ENCODE measurements around the gene DNAJB8.

Gene DNAJB8

DNA sequence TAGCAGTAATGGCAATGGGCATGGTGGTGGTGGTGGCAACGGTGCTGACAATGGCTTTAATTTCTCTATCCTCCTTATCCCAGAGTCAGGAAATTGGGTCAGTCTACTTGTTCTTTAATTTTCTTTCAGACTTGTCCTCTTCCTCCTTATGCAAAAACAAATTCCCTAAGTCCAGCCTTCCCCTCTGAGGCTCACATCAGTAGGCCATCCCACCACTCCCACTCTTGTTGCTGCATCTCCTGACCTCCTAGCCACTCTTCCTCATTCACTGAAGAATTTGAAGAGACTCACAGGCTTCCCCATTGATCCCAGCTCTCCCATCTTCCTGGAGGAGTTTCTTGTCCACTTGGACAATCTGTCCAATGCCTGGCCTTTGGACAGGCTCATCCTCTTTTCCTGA, 19.9 kb downstream of the DNAJB8 start:
- no peak for DNase-seq (ENCODE audit: low read depth in 2 of 2)

DNA sequence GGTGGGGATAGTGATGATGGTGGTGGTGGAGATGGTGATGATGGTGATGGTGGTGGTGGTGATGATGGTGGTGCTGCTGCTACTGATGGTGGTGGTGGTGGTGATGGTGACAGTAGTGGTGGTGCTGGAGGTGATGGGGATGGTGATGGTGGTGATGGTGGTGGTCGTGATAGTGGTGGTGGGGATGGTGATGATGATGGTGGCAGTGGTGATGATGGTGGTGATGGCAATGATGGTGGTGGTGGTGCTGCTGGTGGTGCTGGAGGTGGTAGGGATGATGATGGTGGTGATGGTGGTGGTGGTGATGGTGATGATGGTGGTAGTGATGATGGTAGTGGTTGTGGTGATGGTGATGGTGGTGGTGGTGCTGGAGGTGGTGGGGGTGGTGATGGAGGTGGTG, 21.3 kb downstream of the DNAJB8 start:
- no peak for DNase-seq (ENCODE audit: low read depth in 2 of 2)

DNA sequence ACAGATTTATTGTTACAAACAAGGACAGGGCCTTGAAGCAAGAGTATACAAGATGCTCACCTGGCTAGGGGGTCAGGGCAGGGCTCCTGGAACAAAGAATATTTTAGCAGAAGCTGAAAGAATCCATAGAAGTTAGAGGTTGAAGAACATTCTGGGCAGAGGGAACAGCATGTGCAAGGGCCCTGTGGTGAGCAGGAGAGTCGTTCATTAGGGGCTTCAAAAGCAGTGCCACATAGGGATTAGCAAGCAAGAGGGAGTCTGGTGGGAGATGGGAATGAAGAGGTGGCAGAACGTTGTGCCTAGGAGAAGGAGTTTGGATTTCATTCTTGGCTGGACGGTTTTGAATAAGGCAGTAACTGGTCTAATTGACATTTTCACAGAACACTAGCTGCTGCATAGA, 22.9 kb downstream of the DNAJB8 start:
- DNase-seq (ENCODE audit: low read depth in 2 of 2): no peak

DNA sequence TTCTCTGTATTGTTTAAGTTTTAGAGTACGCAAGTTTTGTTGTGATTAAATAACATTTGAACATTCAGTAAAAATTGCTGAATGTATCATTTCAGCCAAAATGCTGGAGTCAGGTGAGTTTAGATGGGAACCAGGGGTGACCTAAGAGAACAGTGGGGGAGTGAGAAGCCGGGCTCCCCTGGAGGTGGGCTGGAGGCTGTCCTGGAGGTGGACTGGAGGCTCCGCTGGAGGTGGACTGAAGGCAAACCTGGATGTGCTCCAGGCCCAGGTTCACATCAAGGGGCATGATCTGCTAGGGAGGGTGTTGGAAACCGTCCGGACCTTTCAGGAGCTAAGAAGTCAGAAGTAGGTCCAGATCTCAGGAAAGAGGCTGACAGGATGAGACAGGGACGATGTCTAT, 23.7 kb downstream of the DNAJB8 start:
- DNase-seq (ENCODE audit: low read depth in 2 of 2): no peak

DNA sequence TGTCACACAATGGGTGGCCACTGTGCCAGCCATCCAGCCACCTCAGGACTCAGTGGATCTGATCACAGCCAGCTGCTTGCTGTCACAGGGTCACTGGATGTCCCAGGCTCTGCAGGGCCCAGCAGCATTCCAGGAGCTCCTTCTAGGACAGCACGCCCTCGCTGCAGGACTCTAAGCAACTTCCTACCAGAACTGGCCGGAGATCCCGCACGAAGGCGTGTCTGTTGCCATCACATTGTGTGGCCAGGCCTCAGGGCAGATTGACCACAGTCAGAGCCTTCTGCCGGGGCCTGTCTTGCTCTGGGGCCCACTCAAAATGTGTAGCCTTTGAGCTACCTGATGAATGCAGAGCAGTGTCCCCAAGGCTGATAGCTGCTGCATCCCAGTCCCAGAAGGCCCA, 24.6 kb downstream of the DNAJB8 start:
- DNase-seq (ENCODE audit: low read depth in 2 of 2): no peak

DNA sequence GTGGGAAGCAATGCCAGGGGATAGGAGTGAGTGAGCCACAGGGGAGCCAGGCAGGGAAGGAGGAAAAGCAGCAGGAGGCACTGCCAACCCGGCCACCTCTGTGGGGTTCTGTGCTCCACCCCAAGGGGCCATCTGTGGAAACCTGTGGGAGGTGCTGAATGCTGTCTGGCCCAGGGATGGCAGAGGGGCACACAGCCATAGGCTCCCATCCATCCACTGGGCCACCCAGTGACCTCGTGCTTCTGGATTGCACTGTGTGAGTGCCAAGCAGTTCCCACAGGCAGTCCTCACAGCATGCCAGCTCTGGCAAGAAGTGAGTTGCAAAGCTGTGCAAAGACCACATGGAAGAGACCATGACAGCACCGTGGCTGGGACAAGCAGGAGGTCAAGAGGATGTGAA, 27.5 kb downstream of the DNAJB8 start:
- DNase-seq (ENCODE audit: low read depth in 2 of 2): no peak

DNA sequence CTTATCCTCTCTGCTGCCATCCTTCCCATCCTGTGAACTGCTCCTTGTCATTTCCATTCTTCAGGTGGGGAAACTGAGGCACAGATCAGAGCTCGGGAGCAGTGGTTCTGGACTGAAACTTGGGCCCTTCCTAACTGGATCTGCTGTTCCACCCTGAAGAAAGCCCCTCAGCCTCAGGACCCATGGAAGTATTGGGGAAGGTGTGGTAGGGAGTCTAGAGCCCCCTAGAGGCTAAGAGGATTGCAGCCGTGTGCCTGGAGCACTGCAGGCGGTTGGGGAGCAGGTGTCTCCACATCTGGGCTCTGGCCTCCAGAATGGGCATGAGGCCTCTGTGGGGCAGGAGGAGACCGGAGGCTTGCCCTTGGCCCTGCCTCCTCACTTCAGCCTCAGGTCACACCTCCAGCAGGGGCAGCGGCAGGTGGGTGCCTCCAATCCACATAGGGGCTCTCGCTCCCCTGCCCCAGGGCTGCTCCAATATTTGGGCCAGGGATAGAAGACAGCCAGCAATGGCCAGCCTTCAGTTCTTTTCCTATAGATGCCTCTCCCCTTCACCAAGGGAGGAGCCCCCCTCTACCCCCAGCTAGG, 28.1 kb downstream of the DNAJB8 start:
- no peak for DNase-seq (ENCODE audit: low read depth in 2 of 2)

DNA sequence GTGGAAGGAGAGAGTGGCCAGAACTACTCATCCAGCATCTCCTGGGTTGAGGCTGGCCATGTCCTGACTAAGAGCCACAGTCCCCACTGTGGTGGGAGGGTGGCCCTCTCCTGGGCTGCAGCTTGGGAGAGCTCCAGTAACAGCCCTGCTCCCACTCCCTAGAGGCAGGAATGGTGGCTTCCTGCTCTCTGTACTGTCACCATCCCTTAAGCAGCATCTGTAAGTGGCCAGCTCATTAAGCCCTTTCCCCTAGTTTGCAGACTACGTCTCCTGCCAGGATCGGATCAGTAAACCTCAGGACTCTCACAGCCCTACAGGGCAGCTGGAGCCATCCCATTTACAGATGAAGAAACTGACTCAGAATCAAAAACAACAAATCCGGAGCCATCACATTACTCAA, 30.5 kb downstream of the DNAJB8 start:
- no peak for DNase-seq (ENCODE audit: low read depth in 2 of 2)

DNA sequence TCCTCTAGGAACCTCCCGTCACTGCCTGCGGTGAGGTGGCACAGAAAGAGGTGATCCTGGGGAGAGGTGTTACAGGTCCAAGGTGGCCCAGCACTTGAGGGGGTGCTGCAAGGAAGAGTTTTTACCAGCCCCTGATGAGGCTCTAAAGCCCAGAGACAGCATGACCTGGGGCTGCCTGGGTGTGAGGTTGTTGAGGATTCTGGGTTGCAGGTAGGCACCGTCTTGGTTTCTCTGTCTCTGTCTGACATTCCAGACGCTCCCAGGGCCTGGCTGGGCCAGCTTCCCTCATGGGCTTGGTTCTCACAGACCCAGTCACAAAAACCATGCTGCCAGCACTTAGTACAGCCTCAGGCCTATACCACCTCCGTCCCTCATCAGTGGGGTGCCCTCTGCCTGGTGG, 31.1 kb downstream of the DNAJB8 start:
- DNase-seq (ENCODE audit: low read depth in 2 of 2): no peak

DNA sequence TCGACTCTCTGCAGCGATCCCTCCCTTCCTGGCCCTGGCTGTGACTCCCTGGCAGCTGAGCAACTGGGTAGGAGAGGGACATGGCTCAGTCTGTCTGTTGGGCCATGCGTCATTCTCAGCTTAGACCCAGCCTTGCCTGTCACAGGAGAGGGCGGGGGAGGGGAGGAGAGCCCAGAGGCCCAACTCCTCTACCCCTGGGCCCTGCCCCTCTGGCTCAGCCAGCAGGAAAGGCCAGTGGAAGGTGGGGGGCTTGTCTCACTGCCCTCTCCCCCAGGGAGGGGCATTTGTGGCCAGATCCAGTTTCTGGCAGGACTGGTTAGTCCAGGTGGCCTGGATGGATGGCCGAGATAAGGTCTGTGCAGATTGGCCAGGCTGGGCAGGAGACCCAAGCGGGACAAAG, 31.6 kb downstream of the DNAJB8 start:
- no peak for DNase-seq (ENCODE audit: low read depth in 2 of 2)

DNA sequence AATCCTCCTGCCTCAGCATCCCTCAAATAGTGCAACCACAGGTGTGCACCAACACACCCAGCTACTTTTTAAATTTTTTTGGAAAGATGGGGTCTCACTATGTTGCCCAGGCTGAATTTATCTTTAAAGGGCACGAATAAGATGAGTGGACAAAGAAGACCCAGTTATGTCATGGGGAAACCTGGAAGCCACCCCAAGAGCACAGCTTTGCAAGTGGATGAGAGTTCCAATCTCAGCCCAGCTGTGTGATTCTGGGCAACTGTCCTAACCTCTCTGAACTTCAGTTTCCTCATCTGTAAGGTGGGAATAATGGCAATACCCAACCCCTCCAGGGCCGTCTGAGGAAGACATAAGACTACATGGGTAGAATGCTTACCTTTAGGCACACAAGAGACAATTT, 32.2 kb downstream of the DNAJB8 start:
- no peak for DNase-seq (ENCODE audit: low read depth in 2 of 2)

DNA sequence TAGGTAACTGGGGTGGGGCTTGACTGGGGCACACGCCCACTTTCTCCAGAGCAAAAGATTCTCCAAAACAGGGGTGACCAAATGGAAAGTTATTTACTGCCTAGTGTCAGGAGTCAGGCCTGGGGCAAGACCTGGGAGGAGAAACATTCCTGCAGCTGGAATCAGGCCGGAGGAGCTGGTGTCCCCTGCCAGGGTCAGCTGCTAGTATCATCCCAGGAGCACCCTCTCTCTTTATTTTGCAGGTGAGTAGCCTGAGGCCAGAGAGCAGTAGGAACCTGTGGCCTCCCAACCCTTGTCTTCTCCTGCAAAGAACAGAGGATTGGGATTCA, 32.9 kb downstream of the DNAJB8 start:
- DNase-seq (ENCODE audit: low read depth in 2 of 2): no peak

DNA sequence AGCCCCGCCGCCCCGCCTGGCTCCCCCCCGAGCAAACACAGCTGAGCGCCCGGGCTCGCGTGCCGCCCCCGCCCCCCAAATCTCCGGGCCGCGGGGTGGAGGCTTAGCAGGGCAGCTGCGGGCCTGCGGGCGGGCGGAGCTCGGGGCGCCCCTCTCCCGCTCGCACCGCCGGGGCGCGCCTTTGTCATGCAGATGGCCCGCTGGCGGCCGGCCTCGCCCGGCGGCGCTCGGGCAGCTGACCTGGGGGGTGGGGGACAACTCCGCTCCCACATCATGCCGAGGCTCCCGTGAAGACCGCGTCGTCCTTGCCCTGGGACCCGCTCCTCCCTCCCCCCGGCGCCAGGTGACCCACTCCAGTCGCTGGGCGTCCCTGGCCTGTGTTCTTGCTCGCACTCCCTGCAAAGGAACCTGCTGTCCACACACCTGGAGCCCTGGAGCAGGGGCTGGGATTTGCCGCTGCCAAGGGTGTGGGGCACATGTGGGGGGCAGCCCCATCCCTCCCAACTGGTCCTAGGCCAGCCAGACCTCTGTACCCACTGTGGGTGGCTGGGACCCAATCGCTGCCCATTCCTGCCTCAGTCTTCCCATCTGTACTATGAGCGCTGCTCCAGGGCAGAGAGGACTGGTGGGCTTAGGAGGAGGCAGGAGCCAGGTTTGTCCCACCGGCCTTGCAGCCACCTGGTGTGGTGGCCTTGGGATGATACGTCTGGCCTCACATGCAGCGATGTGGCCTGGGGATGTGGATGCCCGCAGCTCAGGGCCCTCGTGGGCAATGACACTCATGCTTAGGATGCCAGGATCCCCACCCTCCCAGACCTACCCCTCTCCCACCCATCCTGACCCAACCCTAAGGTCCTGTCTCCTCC, 33.5 kb downstream of the DNAJB8 start:
- no peak for DNase-seq (ENCODE audit: low read depth in 2 of 2)

DNA sequence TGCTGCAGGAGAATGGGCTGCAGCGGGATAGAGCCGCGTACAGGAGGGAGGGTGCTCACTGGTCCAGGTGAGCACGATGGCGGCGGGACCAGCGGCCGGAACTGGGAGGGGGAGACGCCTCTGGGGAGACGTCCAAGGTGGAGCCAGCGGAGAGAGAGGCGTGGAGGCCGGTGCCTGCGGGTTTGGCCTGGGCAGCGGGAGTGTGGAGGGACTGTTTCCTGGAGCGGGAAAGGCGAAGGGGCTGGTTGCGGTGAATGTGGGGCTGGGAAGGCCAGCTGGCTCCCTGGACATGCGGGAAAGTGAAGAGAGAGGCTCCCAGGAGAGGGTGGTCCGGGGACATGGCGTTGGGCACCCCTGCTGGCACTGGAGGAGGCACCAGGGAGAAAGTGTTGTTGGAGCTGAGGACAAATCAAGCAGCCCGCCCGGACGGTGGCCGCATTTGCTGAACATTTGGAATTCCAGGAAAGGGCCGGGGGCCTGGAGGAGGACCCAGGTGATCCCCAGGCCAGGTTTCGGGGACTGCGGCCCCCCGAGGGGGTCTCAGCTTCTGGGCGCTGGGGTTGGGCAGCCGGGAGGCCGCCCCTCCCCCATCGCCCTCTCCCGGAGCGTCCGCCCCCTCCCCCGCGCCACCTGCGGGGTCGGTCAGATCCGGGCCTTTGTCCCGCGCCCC, 34.3 kb downstream of the DNAJB8 start:
- no peak for DNase-seq (ENCODE audit: low read depth in 2 of 2)

DNA sequence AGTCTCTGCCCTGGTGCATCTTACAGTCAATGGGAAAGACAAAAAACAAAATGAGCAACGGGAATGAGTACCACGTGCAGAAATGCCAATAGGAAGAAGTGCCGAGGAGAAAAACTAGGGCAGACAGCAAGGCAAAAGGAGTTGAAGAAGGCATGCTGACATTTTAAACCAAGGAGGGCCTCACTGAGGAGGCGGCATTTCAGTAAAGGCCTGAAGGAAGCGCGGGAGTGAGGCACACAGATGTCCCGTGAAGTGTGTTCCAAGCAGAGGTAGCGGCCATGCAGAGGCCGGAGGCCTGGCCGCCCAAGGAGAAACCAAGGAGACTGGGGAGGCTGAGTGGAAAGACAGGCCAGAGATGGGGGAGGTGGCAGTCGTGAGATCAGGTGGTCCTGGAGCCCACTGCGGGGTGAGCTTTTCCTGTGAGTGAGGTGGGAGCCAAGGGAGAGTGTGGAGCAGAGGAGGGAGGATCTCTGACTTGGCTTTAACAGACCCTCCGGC, 34.8 kb downstream of the DNAJB8 start:
- DNase-seq (ENCODE audit: low read depth in 2 of 2): no peak

DNA sequence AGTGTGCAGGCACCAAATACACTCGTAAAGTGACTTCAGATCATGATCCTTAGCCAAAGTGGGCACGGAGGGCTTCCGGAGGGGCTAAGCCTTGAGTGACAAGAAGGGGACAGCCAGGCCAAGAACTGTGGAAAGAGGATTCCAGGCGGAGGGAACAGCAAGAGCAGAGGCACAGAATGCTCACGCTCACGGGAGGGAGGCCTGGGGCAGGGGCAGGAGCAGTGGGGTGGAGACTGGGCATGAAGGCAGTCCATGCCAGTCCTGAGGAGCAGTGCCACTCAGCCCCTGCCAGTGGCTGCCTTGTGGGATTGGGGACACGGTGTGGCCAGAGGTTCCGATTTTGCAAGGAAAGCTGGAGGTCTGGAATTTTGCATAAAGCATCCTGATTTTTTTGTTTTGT, 36.0 kb downstream of the DNAJB8 start:
- no peak for DNase-seq (ENCODE audit: low read depth in 2 of 2)

DNA sequence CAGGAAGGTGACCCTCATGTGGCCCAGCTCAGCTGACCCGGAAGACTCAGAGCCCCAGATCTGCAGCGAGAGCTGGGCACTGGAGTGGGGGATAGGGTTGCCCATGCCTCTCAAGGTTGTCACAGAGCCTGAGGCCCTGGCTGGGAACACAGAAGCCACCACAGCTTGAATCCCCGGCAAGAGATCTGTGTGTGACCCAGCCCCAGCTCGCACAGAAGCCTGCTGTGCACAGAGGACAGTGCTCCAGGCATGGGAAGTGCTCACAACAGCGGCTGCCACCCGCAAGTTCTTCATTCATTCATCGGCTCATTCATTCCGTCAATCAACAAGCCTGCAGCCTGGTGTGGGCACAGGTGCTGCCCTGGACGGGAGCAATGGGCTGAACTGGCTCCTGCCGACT, 36.4 kb downstream of the DNAJB8 start:
- no peak for DNase-seq (ENCODE audit: low read depth in 2 of 2)

DNA sequence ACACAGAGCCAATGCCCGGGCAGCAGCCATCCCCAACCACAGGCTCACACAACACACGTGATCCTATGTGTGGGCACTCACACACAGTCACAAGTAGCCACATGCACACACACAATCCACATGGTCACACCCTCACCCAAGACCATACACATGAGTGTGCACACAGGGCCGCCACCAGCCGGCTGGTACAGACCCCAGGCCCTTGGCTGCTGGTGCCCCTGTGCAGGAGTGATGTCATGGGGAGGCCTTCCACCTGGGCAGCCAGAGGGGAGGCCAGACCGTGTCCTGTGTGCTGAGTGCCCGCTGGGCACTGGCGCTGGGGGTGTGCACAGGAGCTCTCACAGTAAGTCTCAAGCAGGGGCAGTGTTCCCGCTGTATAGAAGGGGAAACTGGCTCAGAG, 36.9 kb downstream of the DNAJB8 start:
- DNase-seq (ENCODE audit: low read depth in 2 of 2): no peak

DNA sequence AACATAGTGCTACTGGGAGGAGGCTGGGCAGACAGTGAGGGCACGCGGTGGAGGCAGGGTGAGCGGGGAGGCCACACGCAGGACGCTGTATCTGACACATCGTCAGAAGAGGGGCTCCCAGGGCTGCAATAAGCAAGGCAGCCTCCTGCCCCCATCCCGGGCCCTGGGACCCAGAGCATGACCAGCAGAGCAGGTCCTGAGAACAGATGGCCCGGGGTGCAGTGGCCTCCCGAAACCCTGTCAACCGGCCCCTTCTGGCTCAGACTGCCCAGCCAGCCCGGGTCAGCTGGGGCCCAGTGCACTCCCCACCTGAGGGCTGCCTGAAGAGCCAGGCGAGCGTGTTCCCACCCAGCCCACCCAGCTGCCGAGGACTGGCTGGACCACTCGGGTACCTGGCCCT, 37.4 kb downstream of the DNAJB8 start:
- DNase-seq (ENCODE audit: low read depth in 2 of 2): no peak

DNA sequence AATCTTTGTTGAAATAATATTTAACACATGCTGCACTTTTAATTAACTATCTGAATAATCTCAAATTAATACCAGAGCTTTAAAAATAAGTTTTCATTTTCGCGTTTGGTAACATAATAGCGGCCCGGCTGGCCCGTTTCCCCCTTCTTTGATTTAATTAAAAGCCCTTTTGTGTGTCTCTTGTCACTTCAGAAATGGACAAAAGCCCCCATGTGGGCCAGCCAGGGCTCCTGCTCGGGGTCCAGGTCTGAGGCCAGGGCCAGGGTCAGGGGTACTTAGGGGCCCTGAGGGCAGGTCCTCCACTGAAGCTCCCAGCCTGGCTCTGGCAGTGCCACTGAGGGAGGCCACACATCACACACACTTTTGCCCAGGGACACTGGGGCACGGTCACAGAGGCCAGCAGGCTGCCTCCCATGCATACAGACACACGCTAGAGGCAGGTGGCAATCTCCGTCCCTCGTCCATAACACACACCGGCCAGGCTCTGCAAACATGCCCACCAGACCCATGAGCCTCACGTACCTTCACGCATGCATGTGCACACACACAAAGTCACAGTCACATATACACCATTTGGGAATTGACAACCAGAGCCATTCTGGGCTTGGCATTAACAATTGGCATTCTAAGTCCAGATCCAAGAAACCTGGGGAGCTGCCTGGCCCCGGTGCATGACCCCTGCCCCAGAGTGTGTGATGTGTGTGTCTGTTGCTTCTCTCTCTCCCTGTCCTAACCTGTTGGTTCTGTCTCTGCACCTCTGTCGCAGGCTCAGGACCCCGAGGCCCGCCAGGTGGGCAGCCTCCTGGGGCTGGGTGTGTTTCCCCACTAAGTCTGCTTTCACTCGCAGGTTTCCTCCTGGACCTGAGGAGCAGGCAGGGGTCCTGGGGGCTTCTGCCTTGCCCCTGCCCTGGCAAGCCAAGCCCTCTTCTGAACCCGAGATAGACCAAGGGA, 38.5 kb downstream of the DNAJB8 start:
- DNase-seq (ENCODE audit: low read depth in 2 of 2): no peak

DNA sequence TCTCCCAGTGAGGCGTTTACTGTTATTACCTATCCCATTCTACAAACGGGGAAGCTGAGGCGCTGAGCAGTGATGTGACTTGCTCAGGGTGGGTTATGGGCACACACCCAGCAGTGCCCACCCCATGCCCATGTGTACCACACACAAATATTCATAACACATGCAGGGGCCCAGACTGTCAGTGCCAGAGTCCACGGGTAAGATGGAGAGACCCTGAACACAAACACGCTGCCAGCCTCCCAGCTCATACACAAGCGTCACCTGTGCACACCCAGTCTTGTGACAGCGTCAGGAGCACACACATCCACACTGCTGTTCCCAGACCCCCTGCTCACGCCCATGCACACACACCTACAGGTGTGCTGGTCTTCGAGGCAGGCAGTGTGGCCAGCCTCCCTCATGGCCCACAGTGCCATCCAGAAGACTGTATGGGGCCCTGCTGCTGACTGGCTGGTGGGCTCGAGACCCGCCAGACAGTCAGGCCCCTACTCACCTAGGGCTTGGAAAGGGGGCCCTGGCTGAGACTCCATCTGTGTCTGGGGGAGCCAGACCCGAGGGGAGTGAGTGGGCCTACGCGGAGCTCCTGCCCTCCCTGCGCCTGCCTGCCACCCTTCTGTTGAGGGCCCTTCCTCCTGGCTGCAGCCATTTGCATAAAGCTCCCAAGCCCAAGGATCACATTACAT, 39.4 kb downstream of the DNAJB8 start:
- no peak for DNase-seq (ENCODE audit: low read depth in 2 of 2)
